Measurements from ENCODE around the gene SENP3.

SENP3 gene

GRCh38 chr17:7561028-7561575 is 617 bp upstream of the SENP3 start:
- Mint-ChIP-seq H3K4me3 (peak overlapping the region; percentile 82), H3K36me3 (ENCODE audit: low read depth) (peaks cover 32% of the 10 kb centered on the region), H3K4me1 (ENCODE audit: low read depth) (peaks cover 39% of the 10 kb centered on the region), H3K9me3 (no peaks in the 10 kb centered on the region), H3K27ac (peak overlapping the region; percentile 88), H3K27me3 (ENCODE audit: low read depth) (no peaks in the 10 kb centered on the region)

DNA sequence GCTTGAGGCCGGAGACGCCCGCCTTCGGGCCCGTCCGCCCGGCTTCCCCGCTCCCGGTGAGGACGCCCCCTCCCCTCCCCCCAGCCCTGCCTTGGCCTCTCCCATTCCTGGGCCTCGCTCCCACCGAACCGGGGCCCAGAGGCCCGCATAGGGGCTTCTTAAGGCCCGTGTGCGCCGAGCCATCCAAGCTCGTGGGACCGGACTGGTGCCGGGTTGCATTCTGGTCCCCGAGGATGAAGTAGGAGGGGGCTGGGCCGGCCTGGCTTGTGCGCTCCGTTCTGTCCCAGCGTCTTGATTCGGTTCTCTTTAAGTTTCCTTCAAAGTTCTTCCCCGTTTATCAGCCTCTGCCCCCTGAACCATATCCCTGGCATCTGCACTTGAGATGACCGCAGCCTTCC is 488 bp downstream of the SENP3 start:
- peak overlapping the region; percentile 95 for H3K27ac Mint-ChIP-seq

DNA sequence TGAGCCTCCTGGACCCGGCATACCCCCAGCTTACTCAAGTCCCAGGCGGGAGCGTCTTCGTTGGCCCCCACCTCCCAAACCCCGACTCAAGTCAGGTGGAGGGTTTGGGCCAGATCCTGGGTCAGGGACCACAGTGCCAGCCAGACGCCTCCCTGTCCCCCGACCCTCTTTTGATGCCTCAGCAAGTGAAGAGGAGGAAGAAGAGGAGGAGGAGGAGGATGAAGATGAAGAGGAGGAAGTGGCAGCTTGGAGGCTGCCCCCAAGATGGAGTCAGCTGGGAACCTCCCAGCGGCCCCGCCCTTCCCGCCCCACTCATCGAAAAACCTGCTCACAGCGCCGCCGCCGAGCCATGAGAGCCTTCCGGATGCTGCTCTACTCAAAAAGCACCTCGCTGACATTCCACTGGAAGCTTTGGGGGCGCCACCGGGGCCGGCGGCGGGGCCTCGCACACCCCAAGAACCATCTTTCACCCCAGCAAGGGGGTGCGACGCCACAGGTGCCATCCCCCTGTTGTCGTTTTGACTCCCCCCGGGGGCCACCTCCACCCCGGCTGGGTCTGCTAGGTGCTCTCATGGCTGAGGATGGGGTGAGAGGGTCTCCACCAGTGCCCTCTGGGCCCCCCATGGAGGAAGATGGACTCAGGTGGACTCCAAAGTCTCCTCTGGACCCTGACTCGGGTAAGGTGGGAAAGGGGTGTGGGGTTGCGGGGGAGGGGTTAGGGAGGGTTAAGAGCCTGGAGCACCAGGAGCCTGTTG is 1.6 kb downstream of the SENP3 start:
- no peak overlapping the region for H3K27ac Mint-ChIP-seq
- no peaks in the 10 kb centered on the region for H3K9me3 Mint-ChIP-seq
- peaks cover 31% of the 10 kb centered on the region for H3K36me3 Mint-ChIP-seq (ENCODE audit: low read depth)
- H3K27me3 Mint-ChIP-seq (ENCODE audit: low read depth) = no peaks in the 10 kb centered on the region
- H3K4me3 Mint-ChIP-seq = peak overlapping the region; percentile 98
- H3K4me1 Mint-ChIP-seq (ENCODE audit: low read depth) = peaks cover 31% of the 10 kb centered on the region

More for the DNA sequence above, 488 bp downstream of the SENP3 start:
- peaks cover 35% of the 10 kb centered on the region for H3K4me1 Mint-ChIP-seq (ENCODE audit: low read depth)
- H3K9me3 Mint-ChIP-seq = no peaks in the 10 kb centered on the region
- peak overlapping the region; percentile 98 for H3K4me3 Mint-ChIP-seq
- H3K27me3 Mint-ChIP-seq (ENCODE audit: low read depth) = no peaks in the 10 kb centered on the region
- peaks cover 28% of the 10 kb centered on the region for H3K36me3 Mint-ChIP-seq (ENCODE audit: low read depth)

DNA sequence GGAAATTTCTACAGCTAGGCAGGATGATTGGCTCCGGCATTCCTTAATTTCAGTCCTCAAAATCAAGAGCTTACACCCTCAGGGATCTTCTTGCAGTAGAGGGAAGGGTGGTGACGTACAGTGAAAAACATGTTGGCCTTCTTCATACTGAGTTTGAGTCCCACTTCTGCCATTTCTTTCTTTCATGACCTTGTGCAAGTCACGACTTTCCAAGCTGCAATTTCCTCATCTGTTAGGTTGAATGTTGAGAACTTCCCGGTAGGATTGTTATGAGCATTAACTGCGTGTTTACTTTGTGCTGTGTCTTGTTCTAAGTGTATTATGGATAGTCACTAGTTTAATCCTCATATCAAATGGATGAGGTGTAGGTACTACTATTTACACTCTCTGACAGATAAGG is 7.9 kb downstream of the SENP3 start:
- no peak overlapping the region for H3K4me3 Mint-ChIP-seq

DNA sequence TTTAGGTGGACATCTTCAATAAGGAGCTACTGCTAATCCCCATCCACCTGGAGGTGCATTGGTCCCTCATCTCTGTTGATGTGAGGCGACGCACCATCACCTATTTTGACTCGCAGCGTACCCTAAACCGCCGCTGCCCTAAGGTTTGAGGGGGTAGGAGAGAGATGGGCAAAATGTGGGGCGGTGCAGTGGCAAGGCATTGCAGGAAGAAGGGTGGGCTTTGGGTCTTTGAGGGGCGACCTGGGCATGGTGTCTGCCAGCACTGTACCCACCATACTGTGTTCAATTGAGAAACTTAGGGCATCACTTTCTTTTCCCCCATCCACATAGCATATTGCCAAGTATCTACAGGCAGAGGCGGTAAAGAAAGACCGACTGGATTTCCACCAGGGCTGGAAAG is 8.6 kb downstream of the SENP3 start:
- peaks cover 26% of the 10 kb centered on the region for H3K4me1 Mint-ChIP-seq (ENCODE audit: low read depth)
- H3K4me3 Mint-ChIP-seq = no peak overlapping the region
- peaks cover 48% of the 10 kb centered on the region for H3K36me3 Mint-ChIP-seq (ENCODE audit: low read depth)
- no peaks in the 10 kb centered on the region for H3K9me3 Mint-ChIP-seq
- peak overlapping the region; percentile 24 for H3K27ac Mint-ChIP-seq
- no peaks in the 10 kb centered on the region for H3K27me3 Mint-ChIP-seq (ENCODE audit: low read depth)

More for the DNA sequence above, 7.9 kb downstream of the SENP3 start:
- Mint-ChIP-seq H3K9me3 (no peaks in the 10 kb centered on the region), H3K27ac (no peak overlapping the region), H3K4me1 (ENCODE audit: low read depth) (peaks cover 21% of the 10 kb centered on the region), H3K36me3 (ENCODE audit: low read depth) (peaks cover 47% of the 10 kb centered on the region), H3K27me3 (ENCODE audit: low read depth) (no peaks in the 10 kb centered on the region)

- Mint-ChIP-seq H3K36me3 (ENCODE audit: low read depth) (peaks cover 64% of the 10 kb centered on the region), H3K4me1 (ENCODE audit: low read depth) (peaks cover 40% of the 10 kb centered on the region)
Observed at GRCh38 chr17:7572338-7572587, 10.5 kb downstream of the SENP3 start.

DNA sequence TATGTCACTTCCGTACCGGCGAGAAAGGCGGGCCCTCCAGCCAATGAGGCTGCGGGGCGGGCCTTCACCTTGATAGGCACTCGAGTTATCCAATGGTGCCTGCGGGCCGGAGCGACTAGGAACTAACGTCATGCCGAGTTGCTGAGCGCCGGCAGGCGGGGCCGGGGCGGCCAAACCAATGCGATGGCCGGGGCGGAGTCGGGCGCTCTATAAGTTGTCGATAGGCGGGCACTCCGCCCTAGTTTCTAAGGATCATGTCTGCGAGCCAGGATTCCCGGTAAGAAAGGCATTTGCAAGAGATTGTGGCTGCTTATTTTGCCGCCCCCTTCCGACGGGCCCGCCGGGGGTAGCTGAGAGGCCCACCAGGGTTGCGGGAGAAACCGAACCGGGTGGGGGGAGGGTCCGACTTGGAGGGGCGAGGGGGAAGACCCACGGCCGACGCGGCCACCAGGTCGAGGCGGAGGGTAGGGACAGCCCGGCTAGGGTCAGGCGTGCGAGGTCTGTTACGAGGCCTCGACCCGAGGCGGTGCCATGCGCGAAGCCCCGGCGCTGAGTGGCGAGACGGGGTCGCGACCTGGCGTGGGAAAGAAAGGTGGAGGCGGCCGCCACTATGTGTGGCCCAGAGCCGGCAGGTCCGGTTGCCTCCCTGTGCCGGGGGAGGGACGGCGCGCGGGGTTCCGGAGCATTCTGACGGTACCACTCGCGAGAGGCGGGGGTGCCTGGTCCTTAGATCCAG is 11.0 kb downstream of the SENP3 start:
- Mint-ChIP-seq H3K27me3 (ENCODE audit: low read depth) (no peaks in the 10 kb centered on the region), H3K27ac (peak overlapping the region; percentile 100), H3K36me3 (ENCODE audit: low read depth) (peaks cover 64% of the 10 kb centered on the region), H3K4me1 (ENCODE audit: low read depth) (peaks cover 44% of the 10 kb centered on the region), H3K4me3 (peak overlapping the region; percentile 95), H3K9me3 (no peaks in the 10 kb centered on the region)

More at GRCh38 chr17:7572338-7572587, 10.5 kb downstream of the SENP3 start:
- no peaks in the 10 kb centered on the region for H3K27me3 Mint-ChIP-seq (ENCODE audit: low read depth)
- no peaks in the 10 kb centered on the region for H3K9me3 Mint-ChIP-seq
- peak overlapping the region; percentile 95 for H3K4me3 Mint-ChIP-seq
- H3K27ac Mint-ChIP-seq = peak overlapping the region; percentile 100

GRCh38 chr17:7573324-7574080 is 11.8 kb downstream of the SENP3 start:
- Mint-ChIP-seq H3K27ac (peak overlapping the region; percentile 100), H3K9me3 (no peaks in the 10 kb centered on the region), H3K4me3 (peak overlapping the region; percentile 95), H3K27me3 (ENCODE audit: low read depth) (no peaks in the 10 kb centered on the region), H3K4me1 (ENCODE audit: low read depth) (peaks cover 49% of the 10 kb centered on the region), H3K36me3 (ENCODE audit: low read depth) (peaks cover 69% of the 10 kb centered on the region)

DNA sequence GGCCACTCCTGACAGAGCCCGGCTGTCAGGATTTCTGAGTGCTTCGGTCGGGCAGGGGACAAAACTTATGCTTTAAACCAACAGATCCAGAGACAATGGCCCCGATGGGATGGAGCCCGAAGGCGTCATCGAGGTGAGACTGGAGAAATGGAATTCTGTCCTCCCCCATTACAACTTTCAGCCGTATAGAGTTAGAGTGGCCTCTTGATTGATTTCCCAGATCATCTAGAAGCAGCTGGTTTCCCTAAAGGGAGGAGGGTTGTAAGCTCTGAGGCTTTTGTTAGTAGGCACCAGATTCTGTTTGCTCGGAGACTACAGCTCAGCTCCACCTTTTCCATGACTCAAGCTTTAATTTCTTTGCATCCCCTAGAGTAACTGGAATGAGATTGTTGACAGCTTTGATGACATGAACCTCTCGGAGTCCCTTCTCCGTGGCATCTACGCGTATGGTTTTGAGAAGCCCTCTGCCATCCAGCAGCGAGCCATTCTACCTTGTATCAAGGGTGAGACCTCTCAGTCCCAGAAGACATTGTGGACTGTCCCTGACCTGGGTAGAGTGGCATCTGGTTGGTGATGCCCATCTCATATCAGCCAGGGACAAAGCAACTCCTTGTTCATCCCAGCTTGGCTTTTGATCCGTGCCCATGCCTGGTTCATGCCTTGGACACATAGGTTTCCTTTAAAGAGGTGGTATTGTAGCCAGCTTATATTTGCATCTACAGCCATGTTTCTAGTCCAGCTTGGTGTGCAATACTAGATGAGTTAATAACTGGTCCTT is 12.6 kb downstream of the SENP3 start:
- no peaks in the 10 kb centered on the region for H3K27me3 Mint-ChIP-seq (ENCODE audit: low read depth)
- peaks cover 50% of the 10 kb centered on the region for H3K4me1 Mint-ChIP-seq (ENCODE audit: low read depth)
- H3K27ac Mint-ChIP-seq = peak overlapping the region; percentile 100
- H3K9me3 Mint-ChIP-seq = no peaks in the 10 kb centered on the region
- H3K4me3 Mint-ChIP-seq = peak overlapping the region; percentile 95
- peaks cover 71% of the 10 kb centered on the region for H3K36me3 Mint-ChIP-seq (ENCODE audit: low read depth)

- peaks cover 69% of the 10 kb centered on the region for H3K36me3 Mint-ChIP-seq (ENCODE audit: low read depth)
- H3K27me3 Mint-ChIP-seq (ENCODE audit: low read depth) = no peaks in the 10 kb centered on the region
- no peaks in the 10 kb centered on the region for H3K9me3 Mint-ChIP-seq
- peak overlapping the region; percentile 95 for H3K4me3 Mint-ChIP-seq
- peaks cover 58% of the 10 kb centered on the region for H3K4me1 Mint-ChIP-seq (ENCODE audit: low read depth)
- H3K27ac Mint-ChIP-seq = no peak overlapping the region
Observed at GRCh38 chr17:7575481-7575883, 13.8 kb downstream of the SENP3 start.

- Mint-ChIP-seq H3K36me3 (ENCODE audit: low read depth) (peaks cover 71% of the 10 kb centered on the region), H3K4me3 (peak overlapping the region; percentile 95), H3K4me1 (ENCODE audit: low read depth) (peaks cover 60% of the 10 kb centered on the region), H3K27me3 (ENCODE audit: low read depth) (no peaks in the 10 kb centered on the region), H3K27ac (no peak overlapping the region), H3K9me3 (no peaks in the 10 kb centered on the region)
Observed at GRCh38 chr17:7575959-7576358, 14.2 kb downstream of the SENP3 start.

GRCh38 chr17:7576432-7576937 is 14.8 kb downstream of the SENP3 start:
- Mint-ChIP-seq H3K9me3 (no peaks in the 10 kb centered on the region), H3K36me3 (ENCODE audit: low read depth) (peaks cover 73% of the 10 kb centered on the region), H3K4me1 (ENCODE audit: low read depth) (peaks cover 59% of the 10 kb centered on the region), H3K27ac (peak overlapping the region; percentile 57), H3K4me3 (peak overlapping the region; percentile 28), H3K27me3 (ENCODE audit: low read depth) (no peaks in the 10 kb centered on the region)

GRCh38 chr17:7577327-7578199 is 15.8 kb downstream of the SENP3 start:
- H3K36me3 Mint-ChIP-seq (ENCODE audit: low read depth) = peaks cover 70% of the 10 kb centered on the region
- H3K27me3 Mint-ChIP-seq (ENCODE audit: low read depth) = no peaks in the 10 kb centered on the region
- H3K27ac Mint-ChIP-seq = peak overlapping the region; percentile 38
- peaks cover 58% of the 10 kb centered on the region for H3K4me1 Mint-ChIP-seq (ENCODE audit: low read depth)
- no peaks in the 10 kb centered on the region for H3K9me3 Mint-ChIP-seq
- H3K4me3 Mint-ChIP-seq = peak overlapping the region; percentile 12
